ENCODE measurements around the gene CUBN.
A peak's percentile ranks its signal among the peaks of the same experiment; 100 is the strongest.

The CUBN gene

GRCh38 chr10:17037910-17038309, 91.7 kb downstream of the CUBN start:
- Histone ChIP-seq H3K4me1 (no peaks in the 10 kb centered on the region), H2AFZ (no peak overlapping the region), H3K9me3 (ENCODE audit: control insufficient read depth, low read length) (no peaks in the 10 kb centered on the region), H3K27me3 (ENCODE audit: control insufficient read depth, insufficient read depth, low read length) (no peaks in the 10 kb centered on the region), H3K36me3 (ENCODE audit: control insufficient read depth, insufficient read depth, low read length) (no peaks in the 10 kb centered on the region), H3K9ac (no peak overlapping the region), H3K4me3 (ENCODE audit: low read depth, low read length) (no peak overlapping the region), H3K4me2 (ENCODE audit: low read length) (no peak overlapping the region), H3K79me2 (no peaks in the 10 kb centered on the region), H3K27ac (no peak overlapping the region)
- TF ChIP-seq, protein P1, sequence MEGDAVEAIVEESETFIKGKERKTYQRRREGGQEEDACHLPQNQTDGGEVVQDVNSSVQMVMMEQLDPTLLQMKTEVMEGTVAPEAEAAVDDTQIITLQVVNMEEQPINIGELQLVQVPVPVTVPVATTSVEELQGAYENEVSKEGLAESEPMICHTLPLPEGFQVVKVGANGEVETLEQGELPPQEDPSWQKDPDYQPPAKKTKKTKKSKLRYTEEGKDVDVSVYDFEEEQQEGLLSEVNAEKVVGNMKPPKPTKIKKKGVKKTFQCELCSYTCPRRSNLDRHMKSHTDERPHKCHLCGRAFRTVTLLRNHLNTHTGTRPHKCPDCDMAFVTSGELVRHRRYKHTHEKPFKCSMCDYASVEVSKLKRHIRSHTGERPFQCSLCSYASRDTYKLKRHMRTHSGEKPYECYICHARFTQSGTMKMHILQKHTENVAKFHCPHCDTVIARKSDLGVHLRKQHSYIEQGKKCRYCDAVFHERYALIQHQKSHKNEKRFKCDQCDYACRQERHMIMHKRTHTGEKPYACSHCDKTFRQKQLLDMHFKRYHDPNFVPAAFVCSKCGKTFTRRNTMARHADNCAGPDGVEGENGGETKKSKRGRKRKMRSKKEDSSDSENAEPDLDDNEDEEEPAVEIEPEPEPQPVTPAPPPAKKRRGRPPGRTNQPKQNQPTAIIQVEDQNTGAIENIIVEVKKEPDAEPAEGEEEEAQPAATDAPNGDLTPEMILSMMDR (IDR thresholded peaks at IDR 0.05) = no peak

DNA sequence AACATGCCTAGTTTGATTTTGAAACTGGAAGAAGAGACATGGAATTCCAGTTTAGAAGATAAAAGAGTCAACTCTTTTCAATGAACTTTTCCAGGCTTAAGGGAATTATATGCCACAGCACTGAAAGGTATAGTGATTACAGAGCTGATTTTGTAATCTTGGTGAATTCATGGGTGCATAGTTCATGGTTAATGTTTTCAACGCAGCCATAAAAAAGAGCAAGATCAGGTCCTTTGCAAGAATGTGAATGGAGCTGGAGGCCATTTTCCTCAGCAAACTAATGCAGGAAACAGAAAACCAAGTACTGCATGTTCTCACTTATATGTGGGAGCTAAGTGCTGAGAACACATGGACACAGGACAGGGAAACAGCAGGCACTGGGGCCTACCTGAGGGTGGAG, 94.2 kb downstream of the CUBN start:
- Histone ChIP-seq H3K27me3 (ENCODE audit: control insufficient read depth, insufficient read depth, low read length) (no peaks in the 10 kb centered on the region), H3K4me1 (no peaks in the 10 kb centered on the region), H3K9ac (no peak overlapping the region), H3K4me2 (ENCODE audit: low read length) (no peak overlapping the region), H2AFZ (no peak overlapping the region), H3K4me3 (ENCODE audit: low read depth, low read length) (no peak overlapping the region), H3K36me3 (ENCODE audit: control insufficient read depth, insufficient read depth, low read length) (no peaks in the 10 kb centered on the region), H3K27ac (no peak overlapping the region), H3K79me2 (no peaks in the 10 kb centered on the region), H3K9me3 (ENCODE audit: control insufficient read depth, low read length) (no peaks in the 10 kb centered on the region)
- TF ChIP-seq, protein P1 (IDR thresholded peaks at IDR 0.05) = no peak

DNA sequence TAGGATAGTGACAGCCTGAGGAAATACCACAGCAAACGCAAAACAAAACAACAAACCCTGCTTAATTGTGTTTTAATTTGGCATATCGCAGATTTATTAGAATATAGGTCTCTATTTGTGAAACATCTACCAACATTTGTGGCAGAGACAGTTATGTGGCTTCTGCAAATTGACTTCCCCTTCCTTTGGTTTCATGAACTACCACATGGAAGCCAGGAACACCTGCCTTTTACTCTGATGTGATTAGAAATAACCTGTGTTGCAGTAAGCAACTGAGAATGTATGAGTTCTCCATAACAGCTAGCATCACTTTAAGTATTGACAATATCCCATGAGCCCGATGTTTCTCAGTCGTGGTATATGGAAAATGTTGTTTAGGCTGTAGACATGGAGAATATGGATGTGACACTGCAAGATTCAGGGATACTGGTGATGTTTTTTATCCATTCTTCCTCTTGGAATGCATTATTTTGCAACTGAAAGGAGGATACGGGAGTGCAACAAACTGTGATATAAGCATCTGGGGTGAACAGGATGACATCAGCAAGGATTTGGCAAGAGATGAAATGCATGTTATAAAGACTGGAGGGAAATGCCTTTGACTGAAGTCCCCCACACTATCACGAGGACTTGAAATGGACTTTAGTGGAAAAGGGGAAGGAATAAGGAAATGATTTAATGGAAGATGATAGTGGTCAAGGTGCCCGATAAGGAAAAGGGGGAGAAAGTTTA, 95.9 kb downstream of the CUBN start:
- Histone ChIP-seq H3K27ac (no peak overlapping the region), H3K4me3 (ENCODE audit: low read depth, low read length) (no peak overlapping the region), H3K36me3 (ENCODE audit: control insufficient read depth, insufficient read depth, low read length) (no peaks in the 10 kb centered on the region), H3K4me1 (no peaks in the 10 kb centered on the region), H3K27me3 (ENCODE audit: control insufficient read depth, insufficient read depth, low read length) (no peaks in the 10 kb centered on the region), H3K4me2 (ENCODE audit: low read length) (no peak overlapping the region), H3K79me2 (no peaks in the 10 kb centered on the region), H2AFZ (no peak overlapping the region), H3K9ac (no peak overlapping the region), H3K9me3 (ENCODE audit: control insufficient read depth, low read length) (no peaks in the 10 kb centered on the region)
- TF ChIP-seq, protein P1 (IDR thresholded peaks at IDR 0.05) = no peak

- TF ChIP-seq, protein P1 (IDR thresholded peaks at IDR 0.05) = no peak
Observed at GRCh38 chr10:17031637-17032635, 97.7 kb downstream of the CUBN start.

More at GRCh38 chr10:17031637-17032635, 97.7 kb downstream of the CUBN start:
- Histone ChIP-seq H3K27ac (no peak overlapping the region), H3K9me3 (ENCODE audit: control insufficient read depth, low read length) (no peaks in the 10 kb centered on the region), H3K9ac (no peak overlapping the region), H3K4me3 (ENCODE audit: low read depth, low read length) (no peak overlapping the region), H2AFZ (peak overlapping the region; percentile 57), H3K79me2 (no peaks in the 10 kb centered on the region), H3K4me1 (no peaks in the 10 kb centered on the region), H3K4me2 (ENCODE audit: low read length) (peak overlapping the region; percentile 27), H3K27me3 (ENCODE audit: control insufficient read depth, insufficient read depth, low read length) (no peaks in the 10 kb centered on the region), H3K36me3 (ENCODE audit: control insufficient read depth, insufficient read depth, low read length) (no peaks in the 10 kb centered on the region)

Measured in parathyroid adenoma (tissue), 2 donors.